ENCODE data around the gene LYSMD2. TPM values are rescaled to one million over a fixed set of nuclear protein-coding genes. Genes with fewer than 3 reads are reported as not detected.
A peak's percentile ranks its signal among the peaks of the same experiment; 100 is the strongest.

The LYSMD2 gene
- total and polyA plus RNA-seq, 2 experiments from 2014 or later: 6.3 to 6.7 TPM

GRCh38 chr15:51739061-51739712 lies 1.7 kb upstream of the LYSMD2 start:
- H3K9me2 ChIP-seq (ENCODE audit: insufficient read depth): no peaks in the 10 kb centered on the region
- no peak overlapping the region for H2AFZ ChIP-seq
- WGBS, 2 experiments (ENCODE audit: low coverage in 1 of 2, low lambda C conversion rate in 2 of 2, missing lambda C conversion rate in 2 of 2): 95% methylated on average over 2 of the region's 2 CpGs
- H3K4me2 ChIP-seq (ENCODE audit: unreplicated experiment): no peak overlapping the region
- H3K27ac ChIP-seq: no peak overlapping the region
- in situ Hi-C loops (cut with MboI): no loop called here
- no peak overlapping the region for H3K9ac ChIP-seq
- no peaks in the 10 kb centered on the region for H3K36me3 ChIP-seq (ENCODE audit: low read depth)
- no peaks in the 10 kb centered on the region for H3K79me2 ChIP-seq (ENCODE audit: insufficient read depth)
- peaks cover 5% of the 10 kb centered on the region for H3F3A ChIP-seq (ENCODE audit: insufficient read depth)
- H3K9me3 ChIP-seq (ENCODE audit: low read depth): no peaks in the 10 kb centered on the region
- H3K4me3 ChIP-seq: no peak overlapping the region
- no peaks in the 10 kb centered on the region for H4K20me1 ChIP-seq (ENCODE audit: insufficient read depth)
- no peaks in the 10 kb centered on the region for H3K4me1 ChIP-seq (ENCODE audit: insufficient read depth)
- no peak for DNase-seq
- peaks cover 10% of the 10 kb centered on the region; the same call in 1 of the 2 replicates for H3K27me3 ChIP-seq (replicated peaks; ENCODE audit: insufficient read depth)
- TF ChIP-seq EZH2 (IDR thresholded peaks at IDR 0.05; ENCODE audit: insufficient read depth, poor library complexity, severe bottlenecking): no peak
- no peak for TF ChIP-seq EZH2phosphoT487 (IDR thresholded peaks at IDR 0.05; ENCODE audit: insufficient read depth, low read depth)

GRCh38 chr15:51738553-51738952 lies 1.1 kb upstream of the LYSMD2 start:
- no peaks in the 10 kb centered on the region for H3K4me1 ChIP-seq (ENCODE audit: insufficient read depth)
- H3F3A ChIP-seq (ENCODE audit: insufficient read depth): peaks cover 5% of the 10 kb centered on the region
- H3K4me3 ChIP-seq: no peak overlapping the region
- no peaks in the 10 kb centered on the region for H4K20me1 ChIP-seq (ENCODE audit: insufficient read depth)
- in situ Hi-C loops (cut with MboI): no loop called here
- H3K27me3 ChIP-seq (replicated peaks; ENCODE audit: insufficient read depth): peaks cover 3% of the 10 kb centered on the region; the same call in 1 of the 2 replicates
- H3K27ac ChIP-seq: no peak overlapping the region
- no peaks in the 10 kb centered on the region for H3K79me2 ChIP-seq (ENCODE audit: insufficient read depth)
- H3K9me3 ChIP-seq (ENCODE audit: low read depth): no peaks in the 10 kb centered on the region
- peak overlapping the region; percentile 90 for H2AFZ ChIP-seq
- no peaks in the 10 kb centered on the region for H3K36me3 ChIP-seq (ENCODE audit: low read depth)
- no peak for TF ChIP-seq EZH2 (IDR thresholded peaks at IDR 0.05; ENCODE audit: insufficient read depth, poor library complexity, severe bottlenecking)
- no peak overlapping the region for H3K9ac ChIP-seq
- no peak overlapping the region for H3K4me2 ChIP-seq (ENCODE audit: unreplicated experiment)
- no peaks in the 10 kb centered on the region for H3K9me2 ChIP-seq (ENCODE audit: insufficient read depth)
- WGBS, 2 experiments (ENCODE audit: low coverage in 1 of 2, low lambda C conversion rate in 2 of 2, missing lambda C conversion rate in 2 of 2): 84 to 90% methylated on average over 2 of the region's 2 CpGs
- DNase-seq: peak; percentile 17

- peaks cover 3% of the 10 kb centered on the region; the same call in 1 of the 2 replicates for H3K4me1 ChIP-seq (ENCODE audit: insufficient read depth)
- DNase-seq: peak; percentile 63
- peak overlapping the region; percentile 59 for H3K9ac ChIP-seq
Observed at GRCh38 chr15:51736751-51737521, 519 bp downstream of the LYSMD2 start.

GRCh38 chr15:51736069-51736468 lies 1.4 kb downstream of the LYSMD2 start:
- H3F3A ChIP-seq (ENCODE audit: insufficient read depth): peaks cover 11% of the 10 kb centered on the region
- in situ Hi-C loops (cut with MboI): no loop called here
- no peaks in the 10 kb centered on the region for H3K79me2 ChIP-seq (ENCODE audit: insufficient read depth)
- TF ChIP-seq EZH2 (IDR thresholded peaks at IDR 0.05; ENCODE audit: insufficient read depth, poor library complexity, severe bottlenecking) (no peak), EZH2phosphoT487 (IDR thresholded peaks at IDR 0.05; ENCODE audit: insufficient read depth, low read depth) (no peak)
- H3K9me2 ChIP-seq (ENCODE audit: insufficient read depth): no peaks in the 10 kb centered on the region
- H3K27me3 ChIP-seq (replicated peaks; ENCODE audit: insufficient read depth): no peaks in the 10 kb centered on the region
- H3K4me1 ChIP-seq (ENCODE audit: insufficient read depth): peaks cover 11% of the 10 kb centered on the region
- H3K36me3 ChIP-seq (ENCODE audit: low read depth): no peaks in the 10 kb centered on the region
- no peak overlapping the region for H3K9ac ChIP-seq
- H3K4me2 ChIP-seq (ENCODE audit: unreplicated experiment): no peak overlapping the region
- H4K20me1 ChIP-seq (ENCODE audit: insufficient read depth): no peaks in the 10 kb centered on the region
- H3K4me3 ChIP-seq: no peak overlapping the region
- H3K9me3 ChIP-seq (ENCODE audit: low read depth): no peaks in the 10 kb centered on the region
- peak; percentile 11 for DNase-seq
- WGBS, 2 experiments (ENCODE audit: low coverage in 1 of 2, low lambda C conversion rate in 2 of 2, missing lambda C conversion rate in 2 of 2): 93 to 95% methylated on average over 3 of the region's 3 CpGs
- H2AFZ ChIP-seq: no peak overlapping the region
- no peak overlapping the region for H3K27ac ChIP-seq

More at GRCh38 chr15:51736751-51737521, 519 bp downstream of the LYSMD2 start:
- Histone ChIP-seq H3K4me2 (ENCODE audit: unreplicated experiment) (peak overlapping the region; percentile 84), H4K20me1 (ENCODE audit: insufficient read depth) (no peaks in the 10 kb centered on the region), H2AFZ (peak overlapping the region; percentile 90), H3K27ac (no peak overlapping the region), H3K9me2 (ENCODE audit: insufficient read depth) (no peaks in the 10 kb centered on the region), H3K36me3 (ENCODE audit: low read depth) (no peaks in the 10 kb centered on the region), H3F3A (ENCODE audit: insufficient read depth) (peaks cover 5% of the 10 kb centered on the region), H3K4me3 (peak overlapping the region; percentile 72), H3K27me3 (replicated peaks; ENCODE audit: insufficient read depth) (no peaks in the 10 kb centered on the region), H3K79me2 (ENCODE audit: insufficient read depth) (no peaks in the 10 kb centered on the region), H3K9me3 (ENCODE audit: low read depth) (no peaks in the 10 kb centered on the region)
- TF ChIP-seq EZH2 (IDR thresholded peaks at IDR 0.05; ENCODE audit: insufficient read depth, poor library complexity, severe bottlenecking): no peak
- TF ChIP-seq EZH2phosphoT487 (IDR thresholded peaks at IDR 0.05; ENCODE audit: insufficient read depth, low read depth): no peak
- 4 to 6% methylated on average over 48 to 66 of the region's 69 CpGs for WGBS, 2 experiments (ENCODE audit: low coverage in 1 of 2, low lambda C conversion rate in 2 of 2, missing lambda C conversion rate in 2 of 2)
- in situ Hi-C loops (cut with MboI): no loop called here
